Activated naive CD4-positive, alpha-beta T cell treated with anti-CD3 and anti-CD28 coated beads for 36 hours (primary cell): Measurements from ENCODE around the gene RNF11. TPM values are rescaled to one million over a fixed set of nuclear protein-coding genes. Genes with fewer than 3 reads are reported as not detected.
A peak's percentile ranks its signal among the peaks of the same experiment; 100 is the strongest.

ENCODE experiments used
- CTCF ChIA-PET: fragments of 350-600 bp; sonication (Branson Sonifier 250); formaldehyde crosslinking; loops from one replicate; lab custom pipeline; 2021; ENCODE audit warnings: antibody characterized with exemption; lab: Charles Lee
- DNase-seq: peaks from one replicate; pipeline ENCODE4 v3.0.0-alpha.2; 2020
- H3K27ac Mint-ChIP-seq: one replicate; pipeline ENCODE4 v1.8.0; 2021; ENCODE audit warnings: mild to moderate bottlenecking, mixed read lengths
- H3K27me3 Mint-ChIP-seq: one replicate; pipeline ENCODE4 v1.8.0; 2021; ENCODE audit warnings: low read depth, mixed read lengths
- H3K36me3 Mint-ChIP-seq: one replicate; pipeline ENCODE4 v1.8.0; 2021; ENCODE audit warnings: low read depth, mixed read lengths
- H3K4me1 Mint-ChIP-seq: one replicate; pipeline ENCODE4 v1.8.0; 2021; ENCODE audit warnings: low read depth, mixed read lengths
- H3K4me3 Mint-ChIP-seq: one replicate; pipeline ENCODE4 v1.8.0; 2021; ENCODE audit warnings: mild to moderate bottlenecking, moderate library complexity, mixed read lengths
- H3K9me3 Mint-ChIP-seq: one replicate; pipeline ENCODE4 v1.8.0; 2021; ENCODE audit warnings: mixed read lengths
- intact Hi-C: fragments of 100-400 bp; cut with micrococcal nuclease; formaldehyde crosslinking; loops from one replicate; pipeline ENCODE4 v1.15.1; 2023
- total RNA-seq, 2 experiments: library from RNA; stranded (reverse); gene quantifications; one replicate each; pipeline ENCODE4 v1.2.3, GENCODE V29; 2021

Gene RNF11
- total RNA-seq, 2 experiments from 2014 or later, result 14.9 to 17.7 TPM

DNA sequence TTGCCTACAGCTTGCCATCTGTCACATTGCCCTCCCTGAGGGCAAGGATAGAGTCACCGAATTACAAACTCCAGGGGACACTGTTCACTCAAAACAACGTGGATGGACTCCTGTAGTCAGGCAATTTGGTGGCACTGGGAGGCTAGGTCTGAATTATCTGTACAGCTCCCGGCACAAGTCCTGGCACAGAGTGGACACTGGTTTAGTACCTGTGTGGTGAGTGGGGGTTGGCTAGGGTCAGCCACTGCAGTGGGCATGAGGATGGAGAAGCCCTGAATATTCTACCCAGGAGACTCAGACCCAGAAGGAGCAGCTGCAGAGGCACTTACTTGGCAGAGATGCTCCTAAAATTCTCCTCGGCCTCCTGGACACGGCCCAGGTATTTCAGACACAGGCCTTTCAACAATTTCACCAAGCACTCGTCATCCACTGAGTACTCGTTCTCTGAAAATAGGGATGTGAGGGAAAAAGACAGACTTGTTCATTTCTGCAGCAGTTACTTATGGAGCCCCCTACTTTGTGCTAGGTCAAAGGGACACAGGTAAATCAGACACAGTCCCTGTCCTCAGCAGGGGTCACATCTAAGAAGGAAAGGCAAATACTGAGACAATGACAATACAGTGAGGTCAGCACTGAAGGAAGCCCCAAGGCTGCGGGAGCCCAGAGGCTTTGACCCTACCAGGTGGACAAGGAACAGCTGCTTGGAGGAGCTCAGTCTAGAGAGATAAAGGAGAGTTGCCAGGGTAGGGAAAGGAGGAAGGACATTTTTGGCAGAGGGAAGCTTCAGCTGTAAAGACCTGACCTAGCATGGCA is 53.8 kb downstream of the RNF11 start:
- intact Hi-C loops, result no loop called here
- no peak for DNase-seq
- Mint-ChIP-seq H3K27me3 (no peaks in the 10 kb centered on the region), H3K27ac (no peak overlapping the region), H3K4me1 (peaks cover 2% of the 10 kb centered on the region), H3K36me3 (no peaks in the 10 kb centered on the region), H3K4me3 (no peak overlapping the region), H3K9me3 (no peaks in the 10 kb centered on the region)
- CTCF ChIA-PET, result interaction anchor here (0.6 kb wide), 1 partner anchor 486 kb away, joined by 5 read pairs; no protein-coding TSS in a partner anchor

DNA sequence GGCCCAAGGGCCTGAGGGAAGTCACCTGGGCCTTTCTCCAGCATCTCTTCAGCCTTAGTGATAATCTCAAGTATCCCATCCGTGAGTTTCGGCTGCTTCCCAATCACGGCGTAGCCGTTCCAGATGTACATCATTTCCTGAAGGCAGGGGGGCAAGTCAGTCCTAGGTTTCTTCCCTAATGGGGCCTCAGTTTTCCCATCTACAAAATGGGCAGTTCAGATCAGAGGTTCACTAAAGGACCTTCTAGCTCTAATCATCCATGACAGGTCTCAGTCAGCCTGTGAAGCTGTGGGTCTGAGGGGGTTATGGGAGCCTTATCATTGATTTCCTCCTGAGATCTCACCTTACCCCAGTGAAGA is 54.4 kb downstream of the RNF11 start:
- no peak for DNase-seq
- no peaks in the 10 kb centered on the region for H3K4me1 Mint-ChIP-seq
- no peaks in the 10 kb centered on the region for H3K9me3 Mint-ChIP-seq
- H3K4me3 Mint-ChIP-seq, result no peak overlapping the region
- no peaks in the 10 kb centered on the region for H3K27me3 Mint-ChIP-seq
- intact Hi-C loops, result no loop called here
- no peak overlapping the region for H3K27ac Mint-ChIP-seq
- CTCF ChIA-PET, result interaction anchor here (0.6 kb wide), 1 partner anchor 487 kb away, joined by 5 read pairs; no protein-coding TSS in a partner anchor
- no peaks in the 10 kb centered on the region for H3K36me3 Mint-ChIP-seq

DNA sequence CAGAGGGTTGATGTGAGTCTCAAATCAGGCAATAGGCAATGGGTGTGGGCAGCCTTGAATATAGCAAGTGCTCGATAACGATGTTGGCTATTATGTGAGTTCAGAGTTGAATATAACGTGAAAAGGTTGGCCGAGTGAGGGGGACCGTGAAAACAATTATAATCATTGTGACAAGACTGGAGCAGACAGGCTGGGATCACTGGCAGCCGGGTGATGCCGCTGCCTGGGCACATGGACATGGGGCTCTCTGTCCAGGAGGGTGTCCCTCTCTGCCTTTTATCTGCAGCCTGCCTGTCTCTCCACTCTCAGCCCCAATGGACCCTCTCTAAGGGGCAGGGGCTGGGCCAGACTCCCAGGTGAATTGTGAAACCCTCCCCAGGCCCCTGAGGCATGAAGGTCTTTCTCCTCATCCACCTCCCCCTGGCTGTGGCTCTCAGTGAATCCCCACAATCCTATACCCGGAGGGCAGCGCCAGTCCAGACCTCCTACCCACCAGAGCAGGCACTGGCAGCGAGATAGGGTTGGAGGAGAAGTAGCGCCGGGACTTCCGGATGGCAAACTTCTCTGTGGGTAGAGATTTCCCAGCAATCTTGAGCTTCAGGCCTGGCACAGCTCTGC is 57.9 kb downstream of the RNF11 start:
- CTCF ChIA-PET, result interaction anchor here (1.3 kb wide), 1 partner anchor 12 kb away, joined by 3 read pairs; no protein-coding TSS in a partner anchor
- Mint-ChIP-seq H3K4me1 (peaks cover 6% of the 10 kb centered on the region), H3K9me3 (no peaks in the 10 kb centered on the region), H3K27ac (no peak overlapping the region), H3K27me3 (no peaks in the 10 kb centered on the region), H3K36me3 (no peaks in the 10 kb centered on the region), H3K4me3 (no peak overlapping the region)
- intact Hi-C loops, result no loop called here
- no peak for DNase-seq

DNA sequence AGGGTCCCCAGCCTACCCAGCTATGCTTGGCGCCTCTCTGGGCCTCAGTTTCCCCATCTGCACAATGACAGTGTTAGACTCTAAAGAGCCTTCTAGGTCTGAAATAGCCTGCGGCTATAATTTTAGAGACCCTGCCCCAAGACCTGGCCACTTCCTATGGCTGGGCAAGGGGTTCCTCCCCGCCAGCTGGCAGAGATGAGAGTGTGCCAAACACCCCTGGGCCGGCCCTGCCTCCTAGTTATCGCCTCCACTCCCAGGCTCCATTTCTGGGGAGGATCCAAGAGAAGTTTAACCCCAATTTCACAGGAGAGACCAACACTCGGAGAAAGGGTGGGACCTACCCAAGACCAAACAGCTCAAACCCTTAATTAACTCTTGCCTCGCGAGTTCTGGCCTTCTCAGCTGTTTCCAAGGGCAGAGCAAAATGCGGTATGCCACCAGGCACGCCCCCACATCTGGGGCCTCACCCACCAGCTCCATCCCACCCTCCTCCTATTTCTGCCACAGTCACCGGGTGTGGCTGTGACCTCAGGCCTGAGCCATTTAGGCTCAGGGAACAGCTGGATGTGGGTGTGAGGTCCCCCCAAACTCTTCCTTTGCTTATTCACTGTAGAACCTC is 58.6 kb downstream of the RNF11 start:
- intact Hi-C loops, result loop anchor here (5.0 kb wide), 1 partner anchor 327 kb away; no protein-coding TSS in a partner anchor
- Mint-ChIP-seq H3K9me3 (no peaks in the 10 kb centered on the region), H3K27ac (no peak overlapping the region), H3K4me3 (no peak overlapping the region), H3K36me3 (no peaks in the 10 kb centered on the region), H3K4me1 (peaks cover 6% of the 10 kb centered on the region), H3K27me3 (no peaks in the 10 kb centered on the region)
- DNase-seq, result no peak
- CTCF ChIA-PET, result interaction anchor here (0.9 to 3.1 kb wide), 6 partner anchors 11 to 240 kb away, joined by 3 to 23 read pairs (median 4); no protein-coding TSS in a partner anchor

DNA sequence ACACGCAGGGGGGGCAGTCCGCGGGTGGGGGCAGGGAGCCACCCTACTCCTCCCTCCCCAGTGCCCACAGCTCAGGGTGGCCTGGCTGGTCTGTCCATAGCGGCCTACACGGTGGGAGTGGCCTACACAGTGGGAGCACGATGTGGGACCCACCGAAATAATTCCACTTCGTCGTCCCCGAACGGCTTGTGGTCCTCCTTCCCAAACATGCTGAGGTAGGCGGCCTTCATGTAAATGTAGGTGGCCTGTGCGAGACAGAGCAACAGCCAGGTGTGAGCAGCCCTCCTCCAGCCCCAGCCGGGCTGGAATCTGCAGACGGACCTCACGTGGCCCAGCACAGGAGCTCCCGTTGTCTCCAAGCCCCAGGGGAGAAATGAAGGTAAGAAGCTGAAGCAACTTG is 59.9 kb downstream of the RNF11 start:
- no peak for DNase-seq
- intact Hi-C loops, result loop anchor here (2.0 to 5.0 kb wide), 2 partner anchors 103 to 329 kb away; no protein-coding TSS in a partner anchor
- CTCF ChIA-PET, result interaction anchor here (0.9 to 3.1 kb wide), 16 partner anchors 8 to 521 kb away, joined by 3 to 23 read pairs (median 6); partner anchors contain the start of gene RNF11
- no peaks in the 10 kb centered on the region for H3K9me3 Mint-ChIP-seq
- no peak overlapping the region for H3K4me3 Mint-ChIP-seq
- H3K36me3 Mint-ChIP-seq, result no peaks in the 10 kb centered on the region
- peaks cover 6% of the 10 kb centered on the region for H3K4me1 Mint-ChIP-seq
- no peak overlapping the region for H3K27ac Mint-ChIP-seq
- no peaks in the 10 kb centered on the region for H3K27me3 Mint-ChIP-seq

DNA sequence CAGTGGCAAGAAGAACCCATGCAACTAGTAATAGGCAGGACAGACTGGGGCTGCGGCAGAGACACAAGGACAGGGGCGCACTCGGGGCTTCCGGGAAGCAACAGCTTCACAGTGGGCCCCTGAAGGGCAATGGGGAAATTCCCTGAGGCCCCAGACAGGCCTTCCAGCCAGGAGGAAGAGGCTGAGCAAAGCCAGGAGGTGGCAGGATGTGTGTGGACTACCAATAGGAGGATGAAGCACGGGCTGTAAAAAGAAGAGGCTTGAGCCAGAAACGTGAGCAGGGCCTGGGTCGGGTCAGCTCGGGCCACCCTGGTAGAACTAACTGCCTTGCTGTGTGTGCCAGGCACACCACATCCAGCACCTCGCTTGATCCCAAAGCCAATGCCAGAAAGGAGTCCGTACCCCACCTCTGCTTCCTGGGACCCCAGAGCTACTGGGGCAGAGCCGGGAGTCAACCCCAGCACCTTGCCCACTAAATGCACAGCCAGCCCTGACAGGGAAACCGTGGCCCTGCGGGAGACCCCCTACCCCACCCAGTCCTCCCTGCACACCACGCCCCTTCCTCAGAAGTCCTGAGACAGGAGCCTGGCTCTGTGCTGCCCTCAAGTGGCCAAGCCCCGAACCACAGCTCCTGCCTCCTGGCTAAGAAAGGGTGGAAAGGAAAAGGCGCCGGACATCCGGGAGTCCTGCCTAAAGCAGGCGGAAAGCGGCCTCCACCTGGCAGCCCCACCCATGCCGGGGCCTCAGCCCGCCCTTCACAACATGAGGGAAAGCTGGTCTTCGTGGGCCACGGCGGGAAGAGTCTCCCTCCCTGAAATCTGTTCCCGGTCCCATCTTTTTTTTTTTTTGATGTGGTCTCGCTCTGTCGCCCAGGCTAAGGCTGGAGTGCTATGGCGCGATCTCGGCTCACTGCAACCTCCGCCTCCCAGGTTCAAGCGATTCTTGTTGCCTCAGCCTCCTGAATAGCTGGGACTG is 60.6 kb downstream of the RNF11 start:
- peak; percentile 86 for DNase-seq
- intact Hi-C loops, result loop anchor here (1.0 to 5.0 kb wide), 3 partner anchors 59 to 329 kb away; no protein-coding TSS in a partner anchor
- no peaks in the 10 kb centered on the region for H3K27me3 Mint-ChIP-seq
- CTCF ChIA-PET, result interaction anchor here (0.5 to 3.1 kb wide), 26 partner anchors 9 to 557 kb away, joined by 3 to 23 read pairs (median 4); partner anchors contain the start of gene RNF11
- H3K4me3 Mint-ChIP-seq, result peak overlapping the region; percentile 63
- no peak overlapping the region for H3K27ac Mint-ChIP-seq
- no peaks in the 10 kb centered on the region for H3K36me3 Mint-ChIP-seq
- H3K9me3 Mint-ChIP-seq, result no peaks in the 10 kb centered on the region
- H3K4me1 Mint-ChIP-seq, result peaks cover 6% of the 10 kb centered on the region

DNA sequence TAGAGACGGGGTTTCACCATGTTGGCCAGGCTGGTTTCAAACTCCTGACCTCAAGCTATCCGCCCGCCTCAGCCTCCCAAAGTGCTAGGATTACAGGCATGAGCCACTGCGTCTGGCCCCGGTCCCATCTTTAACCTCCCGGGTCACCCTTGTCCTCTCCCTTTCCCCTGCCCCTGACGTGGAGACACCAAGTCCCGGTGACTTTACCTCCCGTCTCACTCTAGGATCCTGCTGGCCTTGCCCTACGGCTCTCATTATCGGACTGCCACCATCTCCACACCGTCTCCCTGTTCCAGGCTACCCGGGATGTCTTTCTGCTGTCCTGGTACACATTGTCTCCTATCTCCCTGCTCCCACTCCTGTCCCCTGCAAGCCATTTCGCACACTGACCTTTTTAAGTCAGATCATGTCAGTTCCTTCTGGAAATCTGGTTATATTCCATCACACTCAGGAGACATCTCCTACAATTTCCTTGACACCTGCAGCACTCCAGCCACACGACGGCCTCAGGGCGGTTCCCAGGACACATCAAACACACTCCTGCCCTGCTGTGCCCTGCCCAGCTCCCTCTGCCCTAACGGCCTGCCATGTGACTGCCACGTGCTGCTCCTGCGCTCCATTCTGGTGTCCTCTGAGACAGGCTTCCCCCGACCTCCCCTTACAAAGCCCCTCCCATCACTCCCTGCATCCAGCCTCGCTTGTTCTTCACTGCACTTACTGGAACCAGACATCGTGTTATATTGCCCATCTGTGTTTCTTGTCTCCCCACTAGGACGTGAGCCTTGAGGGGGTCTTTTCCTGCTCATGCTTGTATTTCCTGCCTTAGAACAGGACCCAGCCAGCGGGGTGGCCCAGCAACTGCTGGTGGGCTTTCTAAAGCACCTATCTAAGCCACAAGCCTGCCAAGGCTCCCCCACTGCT is 61.6 kb downstream of the RNF11 start:
- Mint-ChIP-seq H3K4me1 (peaks cover 6% of the 10 kb centered on the region), H3K4me3 (peak overlapping the region; percentile 38), H3K27ac (no peak overlapping the region), H3K27me3 (no peaks in the 10 kb centered on the region), H3K9me3 (no peaks in the 10 kb centered on the region), H3K36me3 (no peaks in the 10 kb centered on the region)
- CTCF ChIA-PET, result interaction anchor here (0.5 to 3.1 kb wide), 18 partner anchors 8 to 479 kb away, joined by 3 to 23 read pairs (median 4); partner anchors contain the start of gene RNF11
- DNase-seq, result no peak
- intact Hi-C loops, result loop anchor here (1.0 to 5.0 kb wide), 3 partner anchors 60 to 330 kb away; no protein-coding TSS in a partner anchor

DNA sequence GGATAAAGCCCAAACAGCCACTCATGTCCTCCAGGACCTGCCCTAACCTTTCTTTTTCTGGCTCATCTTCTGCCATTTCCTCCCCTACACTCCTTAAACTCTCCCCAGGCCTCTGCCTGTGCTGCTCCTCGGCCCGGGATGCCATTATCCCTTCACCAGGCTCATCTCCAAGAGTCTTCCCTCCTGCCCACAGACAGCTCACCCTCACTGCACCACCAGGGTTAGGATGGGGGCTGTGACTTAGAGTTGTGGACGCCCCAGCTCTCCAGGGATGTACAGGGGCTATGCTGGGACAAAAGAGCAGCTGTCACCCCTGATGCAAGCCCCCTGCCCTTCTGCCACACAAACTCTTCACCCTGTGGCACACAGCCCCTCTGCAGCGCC is 62.2 kb downstream of the RNF11 start:
- H3K9me3 Mint-ChIP-seq, result no peaks in the 10 kb centered on the region
- H3K36me3 Mint-ChIP-seq, result no peaks in the 10 kb centered on the region
- no peaks in the 10 kb centered on the region for H3K27me3 Mint-ChIP-seq
- no peak for DNase-seq
- H3K4me3 Mint-ChIP-seq, result no peak overlapping the region
- CTCF ChIA-PET, result no interaction called here
- H3K4me1 Mint-ChIP-seq, result peaks cover 6% of the 10 kb centered on the region
- intact Hi-C loops, result loop anchor here (5.0 kb wide), 1 partner anchor 331 kb away; no protein-coding TSS in a partner anchor
- H3K27ac Mint-ChIP-seq, result no peak overlapping the region

DNA sequence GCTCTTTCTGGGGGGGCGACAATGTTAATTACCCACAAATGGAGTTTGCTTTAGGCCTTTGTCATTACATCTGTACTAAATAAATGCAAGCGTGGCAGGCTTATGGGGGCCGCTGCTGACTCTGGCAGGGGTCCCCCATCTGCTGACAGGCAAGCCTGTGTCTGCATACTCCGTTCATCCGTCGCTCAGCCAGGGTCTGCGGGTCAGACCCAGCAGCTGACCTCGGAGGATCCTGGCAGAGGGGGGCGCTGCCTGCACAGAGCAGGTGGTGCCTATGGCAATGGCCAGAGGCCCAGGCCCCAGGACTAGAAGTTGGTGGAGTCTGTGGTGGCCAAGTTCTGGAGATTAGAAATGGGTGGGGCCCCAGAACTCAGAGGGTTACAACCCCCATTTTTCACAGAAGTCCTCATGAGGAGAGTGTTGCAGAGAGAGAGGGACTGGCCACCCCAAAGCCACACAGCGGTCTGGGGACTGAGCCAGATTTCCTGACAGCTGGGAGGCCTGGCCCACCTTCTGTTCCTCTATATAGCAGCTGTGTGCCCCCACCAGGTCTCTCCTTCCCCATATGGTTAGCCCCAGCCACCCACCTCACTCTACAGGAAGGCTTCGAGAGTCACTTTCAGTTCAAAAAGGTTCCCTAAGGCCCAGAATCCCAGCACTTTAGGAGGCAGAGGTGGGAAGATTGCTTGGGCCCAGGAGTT is 63.3 kb downstream of the RNF11 start:
- Mint-ChIP-seq H3K9me3 (no peaks in the 10 kb centered on the region), H3K27ac (no peak overlapping the region), H3K4me3 (no peak overlapping the region), H3K4me1 (peaks cover 13% of the 10 kb centered on the region), H3K36me3 (no peaks in the 10 kb centered on the region), H3K27me3 (no peaks in the 10 kb centered on the region)
- CTCF ChIA-PET, result interaction anchor here (0.6 kb wide), 1 partner anchor 563 kb away, joined by 3 read pairs; no protein-coding TSS in a partner anchor
- no peak for DNase-seq
- intact Hi-C loops, result loop anchor here (5.0 kb wide), 1 partner anchor 332 kb away; no protein-coding TSS in a partner anchor
